BLaER1 (cell line): Measurements from ENCODE around the gene KRABD2.
A peak's percentile ranks its signal among the peaks of the same experiment; 100 is the strongest.

Experiments
- H3K27ac ChIP-seq: shearing (Covaris generic); formaldehyde crosslinking; 2 replicates; pipeline ENCODE4 v1.8.1; 2022
- H3K27me3 ChIP-seq: shearing (Covaris generic); formaldehyde crosslinking; 2 replicates; pipeline ENCODE4 v1.8.1; 2022
- H3K36me3 ChIP-seq: shearing (Covaris generic); formaldehyde crosslinking; 2 replicates; pipeline ENCODE4 v1.8.1; 2022
- H3K4me1 ChIP-seq: shearing (Covaris generic); formaldehyde crosslinking; 2 replicates; pipeline ENCODE4 v1.8.1; 2022
- H3K4me2 ChIP-seq: shearing (Covaris generic); formaldehyde crosslinking; 2 replicates; pipeline ENCODE4 v1.8.1; 2022
- H3K4me3 ChIP-seq: shearing (Covaris generic); formaldehyde crosslinking; 2 replicates; pipeline ENCODE4 v1.8.1; 2022
- H3K9ac ChIP-seq: shearing (Covaris generic); formaldehyde crosslinking; 2 replicates; pipeline ENCODE4 v1.8.1; 2022
- H3K9me3 ChIP-seq: shearing (Covaris generic); formaldehyde crosslinking; 2 replicates; pipeline ENCODE4 v1.8.1; 2022
- H4K20me1 ChIP-seq: shearing (Covaris generic); formaldehyde crosslinking; 2 replicates; pipeline ENCODE4 v1.8.1; 2022
- Cebpa-rat ChIP-seq: shearing (Covaris generic); IDR thresholded peaks from 2 replicates; pipeline ENCODE4 v1.8.1; 2022

KRABD2 gene

GRCh38 chr17:8376271-8377067 is at the start of gene KRABD2:
Gene KRABD2, minus strand, starts transcription at chr17:8376704.
- Histone ChIP-seq H3K9me3 (no peaks in the 10 kb centered on the region), H4K20me1 (peaks cover 48% of the 10 kb centered on the region), H3K4me1 (peaks cover 59% of the 10 kb centered on the region), H3K27me3 (no peaks in the 10 kb centered on the region), H3K36me3 (peaks cover 51% of the 10 kb centered on the region), H3K27ac (peak within 1 kb of the TSS; percentile 89), H3K4me3 (peak within 1 kb of the TSS; percentile 86), H3K4me2 (peak within 1 kb of the TSS; percentile 96), H3K9ac (peak within 1 kb of the TSS; percentile 95)
- no peak for TF ChIP-seq Cebpa-rat

- peak overlapping the region; percentile 34; the same call in 1 of the 2 replicates for H3K4me2 ChIP-seq
- H3K27ac ChIP-seq, result no peak overlapping the region
- no peak overlapping the region for H3K9ac ChIP-seq
- TF ChIP-seq Cebpa-rat, result no peak
- H3K9me3 ChIP-seq, result no peaks in the 10 kb centered on the region
- no peaks in the 10 kb centered on the region for H3K27me3 ChIP-seq
- H3K4me1 ChIP-seq, result peaks cover 10% of the 10 kb centered on the region
- no peak overlapping the region for H3K4me3 ChIP-seq
- H4K20me1 ChIP-seq, result no peaks in the 10 kb centered on the region
- H3K36me3 ChIP-seq, result no peaks in the 10 kb centered on the region
Measured at GRCh38 chr17:8421571-8421970, 45.1 kb upstream of the KRABD2 start.

GRCh38 chr17:8420041-8420934 is 43.8 kb upstream of the KRABD2 start:
- no peak overlapping the region for H3K9ac ChIP-seq
- H3K9me3 ChIP-seq, result no peaks in the 10 kb centered on the region
- no peak overlapping the region for H3K4me3 ChIP-seq
- H3K36me3 ChIP-seq, result no peaks in the 10 kb centered on the region
- H3K27ac ChIP-seq, result no peak overlapping the region
- H3K4me2 ChIP-seq, result no peak overlapping the region
- H3K27me3 ChIP-seq, result no peaks in the 10 kb centered on the region
- no peaks in the 10 kb centered on the region for H4K20me1 ChIP-seq
- H3K4me1 ChIP-seq, result peaks cover 10% of the 10 kb centered on the region
- no peak for TF ChIP-seq Cebpa-rat

GRCh38 chr17:8419305-8419704 is 42.8 kb upstream of the KRABD2 start:
- H3K27ac ChIP-seq, result no peak overlapping the region
- H3K9ac ChIP-seq, result no peak overlapping the region
- H3K9me3 ChIP-seq, result no peaks in the 10 kb centered on the region
- no peaks in the 10 kb centered on the region for H3K27me3 ChIP-seq
- no peaks in the 10 kb centered on the region for H3K36me3 ChIP-seq
- peaks cover 10% of the 10 kb centered on the region for H3K4me1 ChIP-seq
- no peak overlapping the region for H3K4me2 ChIP-seq
- H4K20me1 ChIP-seq, result no peaks in the 10 kb centered on the region
- no peak overlapping the region for H3K4me3 ChIP-seq
- TF ChIP-seq Cebpa-rat, result no peak

- H3K27ac ChIP-seq, result no peak overlapping the region
- H4K20me1 ChIP-seq, result no peaks in the 10 kb centered on the region
- H3K4me2 ChIP-seq, result no peak overlapping the region
- TF ChIP-seq Cebpa-rat, result no peak
- H3K9ac ChIP-seq, result no peak overlapping the region
- H3K36me3 ChIP-seq, result no peaks in the 10 kb centered on the region
- no peak overlapping the region for H3K4me3 ChIP-seq
- peaks cover 10% of the 10 kb centered on the region for H3K4me1 ChIP-seq
- H3K9me3 ChIP-seq, result no peaks in the 10 kb centered on the region
- H3K27me3 ChIP-seq, result no peaks in the 10 kb centered on the region
Measured at GRCh38 chr17:8418471-8418870, 42.0 kb upstream of the KRABD2 start.

- Histone ChIP-seq H3K27ac (no peak overlapping the region), H4K20me1 (no peaks in the 10 kb centered on the region)
Measured at GRCh38 chr17:8417806-8418205, 41.3 kb upstream of the KRABD2 start.

GRCh38 chr17:8413938-8414337 is 37.4 kb upstream of the KRABD2 start:
- Histone ChIP-seq H4K20me1 (no peaks in the 10 kb centered on the region), H3K4me2 (no peak overlapping the region), H3K4me3 (no peak overlapping the region), H3K36me3 (no peaks in the 10 kb centered on the region), H3K4me1 (no peaks in the 10 kb centered on the region), H3K9me3 (no peaks in the 10 kb centered on the region), H3K27me3 (no peaks in the 10 kb centered on the region), H3K9ac (no peak overlapping the region), H3K27ac (no peak overlapping the region)
- no peak for TF ChIP-seq Cebpa-rat

More at GRCh38 chr17:8417806-8418205, 41.3 kb upstream of the KRABD2 start:
- no peak for TF ChIP-seq Cebpa-rat
- Histone ChIP-seq H3K4me2 (no peak overlapping the region), H3K9ac (no peak overlapping the region), H3K4me3 (no peak overlapping the region), H3K36me3 (no peaks in the 10 kb centered on the region), H3K4me1 (peaks cover 10% of the 10 kb centered on the region), H3K27me3 (no peaks in the 10 kb centered on the region), H3K9me3 (no peaks in the 10 kb centered on the region)

- Histone ChIP-seq H3K36me3 (no peaks in the 10 kb centered on the region), H3K4me3 (no peak overlapping the region), H3K4me1 (no peaks in the 10 kb centered on the region), H3K9ac (no peak overlapping the region), H3K27me3 (no peaks in the 10 kb centered on the region), H3K9me3 (no peaks in the 10 kb centered on the region), H3K27ac (no peak overlapping the region), H3K4me2 (no peak overlapping the region), H4K20me1 (no peaks in the 10 kb centered on the region)
- TF ChIP-seq Cebpa-rat, result no peak
Measured at GRCh38 chr17:8413328-8413727, 36.8 kb upstream of the KRABD2 start.

- Histone ChIP-seq H3K4me1 (no peaks in the 10 kb centered on the region), H3K4me3 (no peak overlapping the region), H3K27ac (no peak overlapping the region), H4K20me1 (no peaks in the 10 kb centered on the region), H3K9ac (no peak overlapping the region), H3K36me3 (no peaks in the 10 kb centered on the region), H3K9me3 (no peaks in the 10 kb centered on the region), H3K27me3 (no peaks in the 10 kb centered on the region), H3K4me2 (no peak overlapping the region)
- TF ChIP-seq Cebpa-rat, result no peak
Measured at GRCh38 chr17:8412089-8412488, 35.6 kb upstream of the KRABD2 start.

- H3K9ac ChIP-seq, result no peak overlapping the region
- no peak overlapping the region for H3K27ac ChIP-seq
- H3K4me2 ChIP-seq, result no peak overlapping the region
- no peaks in the 10 kb centered on the region for H4K20me1 ChIP-seq
- H3K4me3 ChIP-seq, result no peak overlapping the region
- H3K4me1 ChIP-seq, result peaks cover 3% of the 10 kb centered on the region
- no peaks in the 10 kb centered on the region for H3K36me3 ChIP-seq
- no peak for TF ChIP-seq Cebpa-rat
- no peaks in the 10 kb centered on the region for H3K27me3 ChIP-seq
- no peaks in the 10 kb centered on the region for H3K9me3 ChIP-seq
Measured at GRCh38 chr17:8410883-8411238, 34.4 kb upstream of the KRABD2 start.
